SK-N-SH (cell line): ENCODE data around the gene HTR6. TPM values are rescaled to one million over a fixed set of nuclear protein-coding genes. Genes with fewer than 3 reads are reported as not detected.
A peak's percentile ranks its signal among the peaks of the same experiment; 100 is the strongest.

ENCODE experiments used
- CTCF ChIA-PET: fragments of 300-600, 350-600 bp; formaldehyde crosslinking; extraction: SDS; loops from one replicate; lab custom pipeline; 2021; lab: Yijun Ruan, JAX
- POLR2A ChIA-PET: fragments of 350-600 bp; sonication (Branson Sonifier 250); formaldehyde crosslinking; extraction: SDS; loops from one replicate; lab custom pipeline; 2020; ENCODE audit warnings: antibody characterized with exemption, inconsistent platforms; lab: Yijun Ruan, JAX
- DNase-seq: peaks from one replicate; pipeline ENCODE4 v3.0.0; 2012
- H2AFZ ChIP-seq: fragments of 200-600 bp; sonication (generic); 2 replicates; pipeline ENCODE4 v1.8.1; 2016; ENCODE audit warnings: antibody characterized with exemption, mild to moderate bottlenecking, low read depth
- H3F3A ChIP-seq: fragments of 200-600 bp; sonication (generic); replicated peaks from 2 replicates; pipeline ENCODE3; 2016; ENCODE audit warnings: antibody characterized with exemption, mild to moderate bottlenecking; ENCODE audit not compliant: insufficient read depth
- H3K27ac ChIP-seq, 2 experiments: fragments of 200-500 bp in 1 of 2; fragments of 200-600 bp in 1 of 2; sonication (Bioruptor generic) in 1 of 2; sonication (generic), shearing (Covaris generic) in 1 of 2; 2 replicates each; pipeline versions ENCODE4 v1.5.1 to v1.6.1; 2014 to 2016; ENCODE audit warnings: low read depth in 2 of 2, inconsistent platforms in 1 of 2, low read length in 1 of 2, mild to moderate bottlenecking in 1 of 2, mixed read lengths in 1 of 2
- H3K27me3 ChIP-seq: fragments of 200-600 bp; sonication (generic), shearing (Covaris generic); 2 replicates; pipeline ENCODE4 v1.6.1; 2016; ENCODE audit warnings: mixed run types; ENCODE audit not compliant: insufficient read depth
- H3K36me3 ChIP-seq, 2 experiments: fragments of 200-500 bp in 1 of 2; fragments of 200-600 bp in 1 of 2; sonication (Bioruptor generic) in 1 of 2; sonication (generic) in 1 of 2; replicated peaks in 1 of 2; 2 replicates each; pipeline versions ENCODE3 to v1.5.1; 2014 to 2016; ENCODE audit warnings: low read length in 1 of 2, mild to moderate bottlenecking in 1 of 2; ENCODE audit not compliant: insufficient read depth in 2 of 2, control insufficient read depth in 1 of 2
- H3K4me1 ChIP-seq, 2 experiments: fragments of 200-500 bp in 1 of 2; fragments of 200-600 bp in 1 of 2; sonication (Bioruptor generic) in 1 of 2; sonication (generic), shearing (Covaris generic) in 1 of 2; 2 replicates each; pipeline versions ENCODE4 v1.5.1 to v1.6.1; 2014 to 2016; ENCODE audit warnings: low read depth in 1 of 2, low read length in 1 of 2, mixed run types in 1 of 2; ENCODE audit not compliant: insufficient read depth in 2 of 2, control insufficient read depth in 1 of 2
- H3K4me2 ChIP-seq: fragments of 200-600 bp; sonication (generic), shearing (Covaris generic); 2 replicates; pipeline ENCODE4 v1.6.1; 2017; ENCODE audit warnings: mixed run types
- H3K4me3 ChIP-seq, 2 experiments: fragments of 200-500 bp in 1 of 2; fragments of 200-600 bp in 1 of 2; sonication (Bioruptor generic) in 1 of 2; sonication (generic), shearing (Covaris generic) in 1 of 2; 2 replicates each; pipeline versions ENCODE4 v1.5.1 to v1.8.1; 2014 to 2016; ENCODE audit warnings: low read depth in 2 of 2, inconsistent platforms in 1 of 2, low read length in 1 of 2, mild to moderate bottlenecking in 1 of 2, mixed read lengths in 1 of 2, moderate library complexity in 1 of 2
- H3K79me2 ChIP-seq: fragments of 200-600 bp; sonication (generic); 2 replicates; pipeline ENCODE4 v1.8.1; 2017; ENCODE audit warnings: mild to moderate bottlenecking; ENCODE audit not compliant: insufficient read depth
- H3K9ac ChIP-seq: fragments of 200-600 bp; sonication (generic); 2 replicates; pipeline ENCODE4 v1.6.1; 2017; ENCODE audit warnings: mixed run types
- H3K9me2 ChIP-seq: fragments of 200-600 bp; sonication (generic); 2 replicates; pipeline ENCODE4 v1.6.1; 2017; ENCODE audit warnings: mixed run types
- H3K9me3 ChIP-seq: fragments of 200-600 bp; sonication (generic); 2 replicates; pipeline ENCODE4 v1.6.1; 2017; ENCODE audit warnings: mixed run types, mild to moderate bottlenecking, moderate library complexity
- H4K20me1 ChIP-seq: fragments of 200-600 bp; sonication (generic); 2 replicates; pipeline ENCODE4 v1.6.1; 2017; ENCODE audit warnings: mild to moderate bottlenecking, mixed run types; ENCODE audit not compliant: insufficient read depth
- GABPA ChIP-seq: IDR thresholded peaks from 2 replicates; pipeline ENCODE4 v1.4.0; 2012; ENCODE audit warnings: low read depth, mild to moderate bottlenecking
- MXI1 ChIP-seq: IDR thresholded peaks from 2 replicates; pipeline ENCODE4 v1.6.1; 2012; ENCODE audit warnings: mild to moderate bottlenecking, low read depth, low read length, improper control_type of control experiment
- NFIC ChIP-seq: IDR thresholded peaks from 2 replicates; pipeline ENCODE4 v1.4.0; 2012; ENCODE audit warnings: borderline replicate concordance
- REST ChIP-seq: IDR thresholded peaks from 2 replicates; pipeline ENCODE4 v1.6.1; 2012; ENCODE audit warnings: mild to moderate bottlenecking, low read depth, low read length, moderate library complexity
- RXRA ChIP-seq: IDR thresholded peaks from 2 replicates; pipeline ENCODE4 v1.4.0; 2012; ENCODE audit warnings: low read depth, mild to moderate bottlenecking, borderline replicate concordance
- SIN3A ChIP-seq: IDR thresholded peaks from 2 replicates; pipeline ENCODE4 v1.6.1; 2012; ENCODE audit warnings: low read depth, mild to moderate bottlenecking, low read length, moderate library complexity, borderline replicate concordance
- ZBTB33 ChIP-seq: IDR thresholded peaks from 2 replicates; pipeline ENCODE4 v1.4.0; 2012; ENCODE audit warnings: low read depth, borderline replicate concordance
- WGBS: methylation state at CpG from one replicate; pipeline ENCODE4 v1.1.6; 2017; ENCODE audit warnings: low lambda C conversion rate; 5-methylcytosine and 5-hydroxymethylcytosine counted together
- polyA plus RNA-seq, 3 experiments: library from polyadenylated mRNA; depleted of rRNA; stranded (reverse); fragments of >200 nt; gene quantifications; 2 replicates each; pipeline ENCODE4 v1.2.3, GENCODE V29; 2012

The HTR6 gene
- polyA plus RNA-seq, 1 of the 3 experiments (the other 2 are of a cell fraction), result 0.05 TPM

GRCh38 chr1:19644395-19644680, 20.3 kb upstream of the HTR6 start:
- DNase-seq, result peak; percentile 82
- no peaks in the 10 kb centered on the region for H3K27me3 ChIP-seq
- CTCF ChIA-PET, result interaction anchor here (1.1 to 13.2 kb wide), 4 partner anchors 9 to 332 kb away, joined by 3 to 235 read pairs (median 17); partner anchors contain the start of genes AKR7A2 and SLC66A1
- WGBS, result no CpG with 5 or more reads among the region's 51 CpGs
- peaks cover 4% of the 10 kb centered on the region; the same call in 1 of the 2 replicates for H4K20me1 ChIP-seq
- H3K36me3 ChIP-seq, result no peaks in the 10 kb centered on the region
- no peaks in the 10 kb centered on the region; the same call in none of the 2 replicates for H3K79me2 ChIP-seq
- peak overlapping the region; percentile 95; the same call in 1 of the 2 replicates for H3K4me2 ChIP-seq
- POLR2A ChIA-PET, result interaction anchor here (1.0 kb wide), 1 partner anchor 238 kb away, joined by 3 read pairs; no protein-coding TSS in a partner anchor
- peak overlapping the region in 1 of 2 experiments; percentile 80; a peak in 1 of 4 replicates for H3K27ac ChIP-seq
- no peaks in the 10 kb centered on the region for H3K9me2 ChIP-seq
- TF ChIP-seq MXI1, result no peak
- no peak for TF ChIP-seq RXRA
- TF ChIP-seq NFIC, result no peak
- no peak for TF ChIP-seq REST
- H3K4me1 ChIP-seq, result peaks cover 0 to 25% of the 10 kb centered on the region in 2 experiments; a peak in 1 of 4 replicates
- H2AFZ ChIP-seq, result no peak overlapping the region
- peak overlapping the region; percentile 66 to 74 for H3K4me3 ChIP-seq
- peak overlapping the region; percentile 69; the same call in 1 of the 2 replicates for H3K9ac ChIP-seq
- no peaks in the 10 kb centered on the region for H3K9me3 ChIP-seq
- H3F3A ChIP-seq, result peaks cover 5% of the 10 kb centered on the region

GRCh38 chr1:19644681-19645410, 19.8 kb upstream of the HTR6 start:
- Histone ChIP-seq H3F3A (peaks cover 5% of the 10 kb centered on the region), H3K9ac (peak overlapping the region; percentile 69), H3K4me2 (peak overlapping the region; percentile 95), H3K4me3 (peak overlapping the region; percentile 66 to 74), H3K27me3 (no peaks in the 10 kb centered on the region)
- CTCF ChIA-PET, result interaction anchor here (1.2 to 13.2 kb wide), 6 partner anchors 9 to 301 kb away, joined by 3 to 235 read pairs (median 12); no protein-coding TSS in a partner anchor
- TF ChIP-seq ZBTB33 (no peak), SIN3A (0 out of 2 replicates have a peak, but pooled peaks have one; percentile 15), GABPA (peak; percentile 48)
- TF ChIP-seq, all 33 proteins: peak for 2
- Histone ChIP-seq H3K36me3 (no peaks in the 10 kb centered on the region), H3K27ac (peak overlapping the region in 1 of 2 experiments; percentile 80; a peak in 2 of 4 replicates), H3K79me2 (no peaks in the 10 kb centered on the region; the same call in none of the 2 replicates), H3K4me1 (peaks cover 0 to 25% of the 10 kb centered on the region in 2 experiments; a peak in 1 of 4 replicates), H3K9me3 (no peaks in the 10 kb centered on the region), H3K9me2 (no peaks in the 10 kb centered on the region), H4K20me1 (peaks cover 4% of the 10 kb centered on the region; the same call in 1 of the 2 replicates), H2AFZ (peak overlapping the region; percentile 85)
- POLR2A ChIA-PET, result interaction anchor here (1.0 to 1.1 kb wide), 2 partner anchors 196 to 239 kb away, joined by 3 read pairs; no protein-coding TSS in a partner anchor
- WGBS, result 22% methylated on average over 31 of the region's 71 CpGs
- peak; percentile 77 for DNase-seq
